ENCODE measurements around the gene PHC2.

PHC2 gene

DNA sequence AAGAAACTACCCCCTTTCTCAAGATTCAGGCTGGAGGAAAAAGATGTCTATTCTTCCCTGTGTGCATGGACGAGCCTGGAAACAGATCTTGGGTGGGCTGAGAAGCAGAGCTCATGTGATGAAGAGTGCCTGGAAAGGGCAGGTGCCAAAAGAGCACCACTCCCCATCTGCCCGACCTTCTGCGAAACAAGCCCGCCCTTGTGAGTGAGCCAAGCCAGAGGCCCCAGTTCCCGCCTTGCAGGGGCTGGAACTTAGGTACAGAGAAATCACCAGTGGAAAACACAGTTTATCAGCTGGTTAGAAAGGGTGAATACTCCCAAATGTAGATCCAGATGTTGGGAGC, 83.3 kb downstream of the PHC2 start:
- no peak for DNase-seq

- DNase-seq, result no peak
Observed at GRCh38 chr1:33346927-33347649, 83.8 kb downstream of the PHC2 start.

- DNase-seq, result no peak
Observed at GRCh38 chr1:33346533-33346926, 84.4 kb downstream of the PHC2 start.

- no peak for DNase-seq
Observed at GRCh38 chr1:33344896-33345560, 85.9 kb downstream of the PHC2 start.

DNA sequence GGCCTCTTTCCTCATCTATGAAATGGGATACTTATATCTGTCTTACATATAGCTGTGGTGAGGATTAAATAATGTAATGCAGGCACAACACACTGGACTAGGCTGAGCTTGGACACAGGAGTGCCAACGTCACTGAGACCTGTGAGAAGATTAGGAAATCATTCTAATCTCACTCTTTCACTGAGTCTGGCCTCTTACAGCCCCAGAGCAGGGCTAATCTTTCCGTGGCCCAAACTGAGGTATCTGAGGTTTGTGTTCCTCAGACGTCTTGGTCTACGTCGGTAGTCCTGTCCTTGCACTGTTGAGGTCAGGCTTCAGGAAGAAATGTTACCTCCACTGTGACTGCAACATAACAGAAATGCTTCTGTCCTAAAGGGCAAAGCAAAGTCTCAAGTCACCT, 87.4 kb downstream of the PHC2 start:
- no peak for DNase-seq

GRCh38 chr1:33342041-33342723, 88.7 kb downstream of the PHC2 start:
- peak; percentile 80 for DNase-seq

DNA sequence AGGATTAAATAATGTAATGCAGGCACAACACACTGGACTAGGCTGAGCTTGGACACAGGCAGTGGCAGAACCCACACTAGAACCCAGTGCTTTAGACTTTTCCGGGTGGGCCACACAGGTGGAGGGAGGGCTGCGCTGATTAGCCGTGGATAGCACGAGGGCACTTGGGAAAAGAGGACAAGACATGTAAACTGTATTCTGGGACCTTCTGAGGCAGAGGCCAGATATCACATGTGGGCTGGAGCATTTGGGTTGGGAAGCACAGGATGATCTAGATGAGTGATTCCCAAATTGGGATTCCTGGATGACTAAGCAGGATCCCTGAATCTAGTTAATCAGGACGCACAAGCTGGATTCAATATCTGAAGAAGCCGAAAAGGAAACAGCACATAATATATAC, 89.7 kb downstream of the PHC2 start:
- no peak for DNase-seq

DNA sequence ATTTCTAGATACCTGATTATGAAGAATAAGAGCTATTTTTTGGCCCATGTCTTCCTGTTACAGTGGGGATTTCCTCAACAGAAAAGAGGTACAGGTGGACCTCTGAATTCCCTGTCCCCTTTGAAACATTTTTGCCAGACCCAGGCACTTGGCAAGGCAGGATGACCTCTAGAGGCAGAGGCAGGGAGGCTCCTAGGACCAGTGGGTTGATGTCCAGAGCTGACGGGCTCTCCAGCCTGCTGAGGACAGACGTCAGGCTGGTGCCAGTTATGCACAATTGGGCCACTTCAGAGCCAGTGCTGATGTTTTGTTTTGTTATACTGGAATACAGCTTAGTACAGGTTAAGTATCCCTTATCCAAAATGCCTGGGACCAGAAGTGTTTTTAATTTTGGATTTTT, 91.5 kb downstream of the PHC2 start:
- peak; percentile 25 for DNase-seq

GRCh38 chr1:33338440-33339211, 92.3 kb downstream of the PHC2 start:
- peak; percentile 57 for DNase-seq

- no peak for DNase-seq
Observed at GRCh38 chr1:33338048-33338439, 92.9 kb downstream of the PHC2 start.

GRCh38 chr1:33337441-33337840, 93.5 kb downstream of the PHC2 start:
- no peak for DNase-seq

DNA sequence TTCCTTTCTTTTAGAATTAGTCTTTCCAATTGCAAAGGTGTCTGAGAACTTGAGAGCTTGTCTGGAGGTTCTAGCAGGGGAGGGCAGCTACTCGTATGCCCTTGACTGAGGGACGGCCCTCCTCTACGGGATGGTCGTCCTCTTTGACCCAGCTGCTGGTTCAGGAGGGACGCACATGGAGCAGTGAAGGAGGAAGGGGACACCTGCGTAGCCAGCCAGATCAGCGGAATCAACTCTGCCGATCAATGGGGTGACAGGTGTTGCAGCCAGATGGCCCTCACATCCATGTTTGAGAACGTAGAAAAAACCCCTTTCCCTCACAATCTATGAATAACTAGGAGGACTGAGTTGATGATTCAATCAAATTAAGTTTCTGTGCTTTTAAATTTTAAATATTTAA, 94.3 kb downstream of the PHC2 start:
- no peak for DNase-seq

GRCh38 chr1:33335020-33335419, 95.9 kb downstream of the PHC2 start:
- no peak for DNase-seq

- DNase-seq, result no peak
Observed at GRCh38 chr1:33334081-33334552, 96.8 kb downstream of the PHC2 start.

DNA sequence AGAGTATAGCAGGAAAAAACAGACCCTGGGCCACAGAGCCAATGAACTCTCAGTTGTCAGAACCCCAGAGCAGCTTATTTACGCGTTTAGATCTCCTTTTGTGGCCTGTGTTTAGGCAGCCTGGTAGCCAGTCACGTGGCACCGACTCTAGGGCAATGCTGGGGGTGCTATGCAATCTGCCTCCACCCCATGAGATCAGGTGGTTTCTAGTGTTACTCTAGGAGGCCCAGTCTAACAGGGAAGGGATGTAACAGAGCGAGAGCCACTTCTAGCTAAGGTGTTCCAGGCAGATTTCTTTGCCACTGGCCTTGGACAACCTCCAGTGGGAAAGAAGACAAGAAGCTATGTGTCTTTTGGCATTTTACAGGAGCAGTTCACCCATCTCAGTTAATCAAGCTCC, 98.0 kb downstream of the PHC2 start:
- DNase-seq, result peak; percentile 23

DNA sequence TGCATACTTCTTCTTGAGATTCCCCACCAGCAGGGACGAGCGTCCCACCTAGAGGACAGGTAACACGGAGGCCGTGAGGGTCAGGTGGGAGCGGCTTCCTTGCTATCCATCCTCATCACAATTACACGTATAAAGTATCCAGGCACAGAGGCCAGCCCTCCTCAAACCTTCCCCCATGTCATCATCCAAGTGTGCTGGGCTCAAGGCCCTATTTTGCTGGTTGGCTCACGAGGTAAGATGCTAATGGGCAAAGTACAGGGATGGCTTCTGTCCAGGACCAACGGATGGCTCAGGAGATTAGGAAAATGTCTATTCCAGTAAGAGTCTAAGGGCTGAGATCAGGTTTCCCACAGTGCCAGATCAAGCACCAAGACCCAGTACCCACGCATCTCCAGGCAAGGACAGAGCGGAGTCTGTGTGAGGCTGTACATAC, 98.5 kb downstream of the PHC2 start:
- no peak for DNase-seq

GRCh38 chr1:33331444-33332356, 99.2 kb downstream of the PHC2 start:
- DNase-seq, result no peak

GRCh38 chr1:33330906-33331305, 100.0 kb downstream of the PHC2 start:
- no peak for DNase-seq

- no peak for DNase-seq
Observed at GRCh38 chr1:33330361-33330890, 100.5 kb downstream of the PHC2 start.

GRCh38 chr1:33329600-33330305, 101.1 kb downstream of the PHC2 start:
- no peak for DNase-seq

DNA sequence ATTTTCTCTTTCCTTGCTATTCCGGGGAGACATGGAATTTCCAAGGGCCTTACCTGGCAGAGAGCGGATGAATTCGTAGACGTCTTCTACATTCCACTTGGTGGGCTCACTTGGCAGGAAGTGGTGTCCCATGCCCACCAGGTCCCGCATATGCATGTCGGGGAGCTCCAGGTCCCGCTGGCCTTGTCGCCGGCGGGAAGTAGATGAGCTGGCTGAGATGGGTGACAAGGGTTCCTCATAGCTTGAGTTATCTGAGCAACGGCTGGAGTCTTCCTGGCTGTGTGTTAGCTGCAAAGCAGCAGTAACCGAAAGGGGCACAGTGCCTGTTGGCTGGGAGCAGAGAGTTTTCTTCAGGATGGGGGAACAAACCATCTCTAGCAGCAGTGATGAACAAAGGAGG, 102.1 kb downstream of the PHC2 start:
- no peak for DNase-seq
